Measurements from ENCODE around the gene MCF2L.

MCF2L gene

GRCh38 chr13:113119166-113119821 lies 150.3 kb downstream of the MCF2L start:
- H3K4me1 ChIP-seq (ENCODE audit: low read length), result no peaks in the 10 kb centered on the region

DNA sequence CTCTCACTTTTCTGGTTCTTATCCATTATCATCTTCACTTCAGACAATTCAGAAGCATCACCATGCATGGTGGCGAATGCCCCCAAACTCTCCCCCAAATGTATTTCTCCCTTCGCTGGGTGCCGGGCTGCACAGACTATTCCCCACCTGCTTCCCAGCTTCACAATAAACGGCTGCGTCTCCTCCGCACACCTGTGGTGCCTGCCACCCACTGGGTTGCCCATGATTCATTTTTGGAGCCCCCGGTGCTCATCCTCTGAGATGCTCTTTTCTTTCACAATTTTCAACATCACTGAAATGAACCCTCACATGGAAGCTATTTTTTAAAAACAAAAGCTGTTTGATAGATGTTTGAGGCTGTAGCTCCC lies 150.8 kb downstream of the MCF2L start:
- H4K20me1 ChIP-seq (ENCODE audit: insufficient read depth, low read length), result no peaks in the 10 kb centered on the region
- H3K4me2 ChIP-seq (ENCODE audit: low read length), result no peak overlapping the region
- H3K79me2 ChIP-seq (ENCODE audit: low read length), result no peaks in the 10 kb centered on the region
- no peak overlapping the region for H2AFZ ChIP-seq (ENCODE audit: low read depth, low read length)
- H3K4me1 ChIP-seq (ENCODE audit: low read length), result no peaks in the 10 kb centered on the region
- H3K27me3 ChIP-seq (ENCODE audit: low read depth, low read length), result no peaks in the 10 kb centered on the region
- H3K4me3 ChIP-seq (ENCODE audit: low read length), result no peak overlapping the region
- H3K9me3 ChIP-seq (ENCODE audit: insufficient read depth, low read length), result no peaks in the 10 kb centered on the region
- H3K27ac ChIP-seq (ENCODE audit: low read length), result no peak overlapping the region
- H3K36me3 ChIP-seq (replicated peaks; ENCODE audit: low read depth, low read length), result no peaks in the 10 kb centered on the region
- H3K9ac ChIP-seq (ENCODE audit: low read length), result no peak overlapping the region
- TF ChIP-seq EZH2phosphoT487 (IDR thresholded peaks at IDR 0.05; ENCODE audit: low read depth), result no peak
- TF ChIP-seq CTCF (IDR thresholded peaks at IDR 0.05; ENCODE audit: low read depth, low read length), result no peak

More at GRCh38 chr13:113119166-113119821, 150.3 kb downstream of the MCF2L start:
- Histone ChIP-seq H3K4me2 (ENCODE audit: low read length) (no peak overlapping the region), H3K27ac (ENCODE audit: low read length) (no peak overlapping the region), H3K79me2 (ENCODE audit: low read length) (no peaks in the 10 kb centered on the region), H3K36me3 (replicated peaks; ENCODE audit: low read depth, low read length) (no peaks in the 10 kb centered on the region), H2AFZ (ENCODE audit: low read depth, low read length) (no peak overlapping the region), H3K9ac (ENCODE audit: low read length) (no peak overlapping the region), H3K9me3 (ENCODE audit: insufficient read depth, low read length) (no peaks in the 10 kb centered on the region), H3K27me3 (ENCODE audit: low read depth, low read length) (no peaks in the 10 kb centered on the region), H4K20me1 (ENCODE audit: insufficient read depth, low read length) (no peaks in the 10 kb centered on the region), H3K4me3 (ENCODE audit: low read length) (no peak overlapping the region)
- TF ChIP-seq EZH2phosphoT487 (IDR thresholded peaks at IDR 0.05; ENCODE audit: low read depth) (no peak), CTCF (IDR thresholded peaks at IDR 0.05; ENCODE audit: low read depth, low read length) (no peak)

DNA sequence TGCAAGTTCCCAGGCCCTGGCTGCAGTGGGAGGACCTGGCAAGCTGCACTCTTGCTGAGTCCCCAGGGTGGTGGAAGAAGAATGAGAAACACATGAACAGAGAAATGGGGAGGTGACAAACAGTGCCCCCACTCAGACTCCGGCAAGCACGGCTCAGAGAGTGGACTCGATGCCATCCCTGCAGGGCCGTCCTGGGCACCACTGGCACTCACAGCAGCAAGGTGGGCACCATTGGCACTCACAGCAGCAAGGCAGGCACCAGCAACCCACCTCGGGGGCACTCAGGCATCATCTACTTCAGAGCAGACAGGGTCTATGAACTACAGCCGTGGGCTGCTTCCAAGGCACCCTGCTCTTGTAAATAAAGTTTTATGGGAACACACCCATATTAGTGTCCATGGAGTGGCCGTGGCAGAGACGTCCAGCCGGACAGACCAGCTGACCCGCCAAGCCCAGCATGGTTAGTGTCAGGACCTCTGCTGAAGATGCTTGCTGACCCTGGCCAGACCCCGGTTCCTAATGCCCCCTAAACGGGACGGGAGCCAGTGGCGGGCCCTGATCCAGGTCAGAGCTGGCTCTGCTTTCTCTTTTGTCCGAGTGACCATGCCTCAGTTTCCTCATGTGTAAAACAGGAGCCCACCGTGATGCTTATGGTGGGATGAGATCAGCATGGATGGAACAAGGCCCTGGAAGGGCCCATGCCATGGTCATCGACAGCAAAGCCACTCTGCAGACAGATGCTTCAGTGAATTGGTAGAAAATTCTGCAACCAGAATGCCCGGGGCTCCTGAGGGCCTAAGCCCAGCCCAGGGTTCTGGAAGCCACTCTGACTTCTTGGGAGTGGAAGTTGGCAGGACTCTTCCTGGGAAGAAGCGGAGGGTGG lies 151.5 kb downstream of the MCF2L start:
- no peaks in the 10 kb centered on the region for H3K79me2 ChIP-seq (ENCODE audit: low read length)
- no peaks in the 10 kb centered on the region for H3K27me3 ChIP-seq (ENCODE audit: low read depth, low read length)
- no peak for TF ChIP-seq EZH2phosphoT487 (IDR thresholded peaks at IDR 0.05; ENCODE audit: low read depth)
- TF ChIP-seq CTCF (IDR thresholded peaks at IDR 0.05; ENCODE audit: low read depth, low read length), result no peak
- no peaks in the 10 kb centered on the region for H4K20me1 ChIP-seq (ENCODE audit: insufficient read depth, low read length)
- H3K27ac ChIP-seq (ENCODE audit: low read length), result no peak overlapping the region
- no peak overlapping the region for H3K9ac ChIP-seq (ENCODE audit: low read length)
- no peaks in the 10 kb centered on the region for H3K9me3 ChIP-seq (ENCODE audit: insufficient read depth, low read length)
- H3K4me3 ChIP-seq (ENCODE audit: low read length), result no peak overlapping the region
- no peaks in the 10 kb centered on the region for H3K4me1 ChIP-seq (ENCODE audit: low read length)
- H3K36me3 ChIP-seq (replicated peaks; ENCODE audit: low read depth, low read length), result no peaks in the 10 kb centered on the region
- H2AFZ ChIP-seq (ENCODE audit: low read depth, low read length), result no peak overlapping the region
- H3K4me2 ChIP-seq (ENCODE audit: low read length), result no peak overlapping the region

GRCh38 chr13:113121183-113121927 lies 152.3 kb downstream of the MCF2L start:
- no peaks in the 10 kb centered on the region for H4K20me1 ChIP-seq (ENCODE audit: insufficient read depth, low read length)

More at GRCh38 chr13:113121183-113121927, 152.3 kb downstream of the MCF2L start:
- no peak overlapping the region for H3K9ac ChIP-seq (ENCODE audit: low read length)
- H3K4me2 ChIP-seq (ENCODE audit: low read length), result no peak overlapping the region
- no peaks in the 10 kb centered on the region for H3K27me3 ChIP-seq (ENCODE audit: low read depth, low read length)
- H3K36me3 ChIP-seq (replicated peaks; ENCODE audit: low read depth, low read length), result no peaks in the 10 kb centered on the region
- no peak overlapping the region for H3K27ac ChIP-seq (ENCODE audit: low read length)
- H3K4me3 ChIP-seq (ENCODE audit: low read length), result no peak overlapping the region
- no peaks in the 10 kb centered on the region for H3K79me2 ChIP-seq (ENCODE audit: low read length)
- TF ChIP-seq CTCF (IDR thresholded peaks at IDR 0.05; ENCODE audit: low read depth, low read length) (no peak), EZH2phosphoT487 (IDR thresholded peaks at IDR 0.05; ENCODE audit: low read depth) (no peak)
- no peak overlapping the region for H2AFZ ChIP-seq (ENCODE audit: low read depth, low read length)
- no peaks in the 10 kb centered on the region for H3K4me1 ChIP-seq (ENCODE audit: low read length)
- no peaks in the 10 kb centered on the region for H3K9me3 ChIP-seq (ENCODE audit: insufficient read depth, low read length)

All from OCI-LY3 (cell line).